Upper lobe of left lung (tissue), 6 donors: ENCODE measurements around the gene SETD2. TPM values are rescaled to one million over a fixed set of nuclear protein-coding genes. Genes with fewer than 3 reads are reported as not detected.
"Not testable (repeated sequence)": the region's sequence is repeated elsewhere in the genome, so short reads cannot be mapped to it uniquely, and the experiment has no call there.

Experiments used
- ATAC-seq, 2 donors: fragments of 200-7000 bp; cut with Tn5 transposase; one replicate each; pipeline ENCODE4 v1.9.1; 2022; ENCODE audit warnings: mild to moderate bottlenecking in 2 of 2, moderate library complexity in 2 of 2; ENCODE audit not compliant: low FRiP score in 2 of 2
- DNase-seq, 2 donors: peaks; one replicate each; pipeline ENCODE4 v3.0.0-alpha.2; 2019 to 2020
- H3K27ac ChIP-seq, 4 donors: fragments of 200-600 bp; sonication (generic); one replicate each; pipeline ENCODE4 v1.5.1; 2016 to 2019
- H3K27me3 ChIP-seq, 4 donors: fragments of 200-600 bp; sonication (generic); one replicate each; pipeline ENCODE4 v1.5.1; 2017 to 2019
- H3K36me3 ChIP-seq, 4 donors: fragments of 200-600 bp; sonication (generic); one replicate each; pipeline ENCODE4 v1.5.1; 2016 to 2019
- H3K4me1 ChIP-seq, 4 donors: fragments of 200-600 bp; sonication (generic); one replicate each; pipeline ENCODE4 v1.5.1; 2018 to 2019
- H3K4me3 ChIP-seq, 4 donors: fragments of 200-600 bp; sonication (generic); one replicate each; pipeline ENCODE4 v1.5.1; 2017 to 2019; ENCODE audit warnings: mild to moderate bottlenecking in 2 of 4, moderate library complexity in 1 of 4
- H3K9me3 ChIP-seq, 4 donors: fragments of 200-600 bp; sonication (generic); one replicate each; pipeline ENCODE4 v1.5.1; 2018 to 2019
- CTCF ChIP-seq, 6 experiments: fragments of 450-650 bp in 4 of 6; fragments of 200-600 bp in 2 of 6; sonication (generic) in 2 of 6; IDR thresholded peaks; one replicate each; pipeline ENCODE4 v1.5.1; 2016 to 2019; ENCODE audit warnings: antibody characterized with exemption in 6 of 6
- EP300 ChIP-seq, 4 donors: sonication (generic); formaldehyde crosslinking; IDR thresholded peaks; one replicate each; pipeline ENCODE4 v1.5.1; 2017; ENCODE audit warnings: antibody characterized with exemption in 4 of 4, control low read depth in 2 of 4
- POLR2A ChIP-seq, 4 donors: fragments of 450-650 bp; IDR thresholded peaks; one replicate each; pipeline ENCODE4 v1.5.1; 2016 to 2017; ENCODE audit warnings: antibody characterized with exemption in 4 of 4, mild to moderate bottlenecking in 2 of 4
- POLR2AphosphoS5 ChIP-seq, 2 donors: sonication (generic); formaldehyde crosslinking; IDR thresholded peaks; one replicate each; pipeline ENCODE4 v1.5.1; 2017; ENCODE audit warnings: antibody characterized with exemption in 2 of 2
- WGBS, 2 donors: methylation state at CpG; one replicate each; pipeline ENCODE4 v1.1.5; 2017 to 2018; 5-methylcytosine and 5-hydroxymethylcytosine counted together
- total RNA-seq, 6 donors: library from RNA; depleted of rRNA in 4 of 6; stranded (reverse); fragments of >200 nt in 4 of 6; gene quantifications; one replicate each; pipeline versions ENCODE4 v1.1.0 to v1.2.1, GENCODE V29; 2016 to 2021
- donor health status: DM: no; HTN: no; CAD: no; lungs with moderate emphysema.
- donor health status: DM: no; HTN: yes; CAD: no; lungs with severe emphysema.

SETD2 gene
- total RNA-seq, 6 donors from 2014 or later = 33.8 to 111 (median 53.5) TPM

GRCh38 chr3:47152578-47152977 lies 11.3 kb downstream of the SETD2 start:
- ATAC-seq (no peak), DNase-seq (no peak)
- no peaks in the 10 kb centered on the region for H3K27me3 ChIP-seq
- no peaks in the 10 kb centered on the region for H3K9me3 ChIP-seq
- H3K4me3 ChIP-seq = no peak overlapping the region
- WGBS, 2 donors = 62 to 76% methylated on average over 2 of the region's 2 CpGs
- H3K36me3 ChIP-seq = no peaks in the 10 kb centered on the region
- H3K27ac ChIP-seq = no peak overlapping the region
- peaks cover 14 to 50% (median 32%) of the 10 kb centered on the region in 4 donors for H3K4me1 ChIP-seq
- TF ChIP-seq CTCF (IDR thresholded peaks at IDR 0.05) (no peak), EP300 (IDR thresholded peaks at IDR 0.05) (no peak), POLR2A (IDR thresholded peaks at IDR 0.05) (no peak), POLR2AphosphoS5 (IDR thresholded peaks at IDR 0.05) (no peak)

GRCh38 chr3:47151836-47152235 lies 12.1 kb downstream of the SETD2 start:
- no peak for ATAC-seq
- H3K9me3 ChIP-seq = no peaks in the 10 kb centered on the region
- TF ChIP-seq EP300 (IDR thresholded peaks at IDR 0.05) (no peak), POLR2AphosphoS5 (IDR thresholded peaks at IDR 0.05) (no peak)
- H3K27ac ChIP-seq = no peak overlapping the region
- no peak for DNase-seq
- H3K36me3 ChIP-seq = no peaks in the 10 kb centered on the region
- H3K27me3 ChIP-seq = no peaks in the 10 kb centered on the region
- 52 to 59% methylated on average over 1 of the region's 1 CpG for WGBS, 2 donors
- no peak overlapping the region for H3K4me3 ChIP-seq
- H3K4me1 ChIP-seq = peaks cover 14 to 43% (median 32%) of the 10 kb centered on the region in 4 donors

- TF ChIP-seq CTCF (IDR thresholded peaks at IDR 0.05) (no peak), POLR2A (IDR thresholded peaks at IDR 0.05) (no peak), POLR2AphosphoS5 (IDR thresholded peaks at IDR 0.05) (no peak), EP300 (IDR thresholded peaks at IDR 0.05) (no peak)
- Histone ChIP-seq H3K27ac (no peak overlapping the region), H3K4me3 (no peak overlapping the region), H3K4me1 (peaks cover 3 to 30% (median 22%) of the 10 kb centered on the region in 4 donors), H3K9me3 (no peaks in the 10 kb centered on the region), H3K36me3 (no peaks in the 10 kb centered on the region), H3K27me3 (no peaks in the 10 kb centered on the region)
- DNase-seq (no peak), ATAC-seq (no peak)
- whole genome bisulfite sequencing, 2 donors = 20 to 44% methylated on average over 2 of the region's 2 CpGs
These were observed 14.5 kb downstream of the SETD2 start for GRCh38 chr3:47149339-47149933.

GRCh38 chr3:47145272-47145671 lies 18.6 kb downstream of the SETD2 start:
- no peak for ATAC-seq
- Histone ChIP-seq H3K27ac (no peak overlapping the region), H3K36me3 (no peaks in the 10 kb centered on the region), H3K4me3 (no peak overlapping the region), H3K9me3 (no peaks in the 10 kb centered on the region), H3K27me3 (no peaks in the 10 kb centered on the region), H3K4me1 (peaks cover 21 to 53% (median 35%) of the 10 kb centered on the region in 4 donors)
- 90 to 95% methylated on average over 1 of the region's 1 CpG for WGBS, 2 donors
- DNase-seq = no peak
- TF ChIP-seq EP300 (IDR thresholded peaks at IDR 0.05) (no peak), POLR2AphosphoS5 (IDR thresholded peaks at IDR 0.05) (no peak), POLR2A (IDR thresholded peaks at IDR 0.05) (no peak), CTCF (IDR thresholded peaks at IDR 0.05) (no peak)

GRCh38 chr3:47143068-47143467 lies 20.8 kb downstream of the SETD2 start:
- Histone ChIP-seq H3K27me3 (no peaks in the 10 kb centered on the region), H3K27ac (no peak overlapping the region), H3K4me3 (no peak overlapping the region), H3K36me3 (no peaks in the 10 kb centered on the region), H3K9me3 (no peaks in the 10 kb centered on the region), H3K4me1 (peaks cover 18 to 53% (median 33%) of the 10 kb centered on the region in 4 donors)
- WGBS, 2 donors = 88 to 92% methylated on average over 5 of the region's 5 CpGs
- ATAC-seq = no peak
- no peak for DNase-seq
- no peak for TF ChIP-seq POLR2A (IDR thresholded peaks at IDR 0.05)
- TF ChIP-seq POLR2AphosphoS5 (IDR thresholded peaks at IDR 0.05) = no peak
- TF ChIP-seq CTCF (IDR thresholded peaks at IDR 0.05) = no peak
- no peak for TF ChIP-seq EP300 (IDR thresholded peaks at IDR 0.05)

GRCh38 chr3:47142536-47142935 lies 21.4 kb downstream of the SETD2 start:
- H3K27me3 ChIP-seq, ATAC-seq, H3K4me3 ChIP-seq, H3K36me3 ChIP-seq, H3K9me3 ChIP-seq, H3K27ac ChIP-seq: not testable (repeated sequence)
- WGBS, 2 donors = 63 to 77% methylated on average over 7 of the region's 7 CpGs
- H3K4me1 ChIP-seq = peaks cover 18 to 55% (median 34%) of the 10 kb centered on the region in 4 donors
- peak in 1 of 2 donors; percentile 26 for DNase-seq

GRCh38 chr3:47140973-47141461 lies 22.9 kb downstream of the SETD2 start:
- H3K27me3 ChIP-seq, ATAC-seq, H3K9me3 ChIP-seq, H3K4me3 ChIP-seq, H3K36me3 ChIP-seq: not testable (repeated sequence)
- 75 to 85% methylated on average over 3 of the region's 3 CpGs for WGBS, 2 donors
- peak in 1 of 2 donors; percentile 26 for DNase-seq
- H3K4me1 ChIP-seq = peaks cover 20 to 70% (median 44%) of the 10 kb centered on the region in 4 donors
- H3K27ac ChIP-seq = peak overlapping the region in 1 of 4 donors; percentile 19

- H3K4me3 ChIP-seq, H3K36me3 ChIP-seq, H3K27me3 ChIP-seq, ATAC-seq, DNase-seq, H3K9me3 ChIP-seq: not testable (repeated sequence)
- Histone ChIP-seq H3K4me1 (peaks cover 22 to 74% (median 47%) of the 10 kb centered on the region in 4 donors), H3K27ac (peak overlapping the region in 1 of 4 donors; percentile 19)
- WGBS, 2 donors = 77 to 83% methylated on average over 7 of the region's 7 CpGs
These were observed 23.4 kb downstream of the SETD2 start for GRCh38 chr3:47140553-47140952.
